Neural crest cell (in vitro differentiated cells): Measurements from ENCODE around the gene ADAT2. TPM values are rescaled to one million over a fixed set of nuclear protein-coding genes. Genes with fewer than 3 reads are reported as not detected.

Source experiments
- DNase-seq: peaks from one replicate; pipeline ENCODE4 v3.0.0; 2021; ENCODE audit warnings: low read depth, mixed read lengths, low spot score
- H3K27ac Mint-ChIP-seq: one replicate; pipeline ENCODE4 v1.8.0; 2021; ENCODE audit warnings: mild to moderate bottlenecking, mixed read lengths; ENCODE audit not compliant: unreplicated experiment
- H3K27me3 Mint-ChIP-seq: 2 replicates; pipeline ENCODE4 v1.8.0; 2021; ENCODE audit warnings: low read depth, mild to moderate bottlenecking, mixed read lengths
- H3K36me3 Mint-ChIP-seq: 2 replicates; pipeline ENCODE4 v1.8.0; 2021; ENCODE audit warnings: low read depth, mild to moderate bottlenecking, mixed read lengths
- H3K4me1 Mint-ChIP-seq: 2 replicates; pipeline ENCODE4 v1.8.0; 2021; ENCODE audit warnings: mixed read lengths
- H3K4me3 Mint-ChIP-seq: one replicate; pipeline ENCODE4 v1.8.0; 2021; ENCODE audit warnings: mild to moderate bottlenecking, mixed read lengths
- H3K9me3 Mint-ChIP-seq: 2 replicates; pipeline ENCODE4 v1.8.0; 2021; ENCODE audit warnings: mixed read lengths
- total RNA-seq: library from RNA; stranded (reverse); gene quantifications from 2 replicates; pipeline ENCODE4 v1.2.1, GENCODE V29; 2021
- TF ChIP-seq, protein P1 (sequence below): fragments of 200-600 bp; sonication (generic); conservative IDR thresholded peaks from 2 replicates; pipeline ENCODE4 v1.5.0; 2021; ENCODE audit warnings: antibody characterized with exemption, mild to moderate bottlenecking

The ADAT2 gene
- total RNA-seq, 1 donor from 2014 or later = 10.1 TPM

DNA sequence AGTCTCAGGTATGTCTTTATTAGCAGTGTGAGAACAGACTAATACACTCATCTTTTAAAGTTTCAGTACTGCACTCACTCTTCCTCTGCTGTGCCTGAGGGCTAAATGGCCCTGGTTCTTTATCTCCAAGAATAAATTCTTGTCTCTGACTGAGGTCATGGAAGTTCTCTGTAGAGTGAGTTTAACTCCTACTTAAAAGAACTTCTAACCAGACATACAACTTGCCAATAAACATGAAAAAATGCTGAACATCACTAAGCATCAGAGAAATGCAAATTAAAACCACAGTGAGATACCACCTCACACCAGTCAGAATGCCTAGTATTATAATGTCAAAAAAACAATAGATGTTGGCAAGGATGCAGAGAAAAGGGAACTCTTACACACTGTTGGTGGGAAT is 73.6 kb downstream of the ADAT2 start:
- H3K36me3 Mint-ChIP-seq = peaks cover 4% of the 10 kb centered on the region
- TF ChIP-seq, protein P1, sequence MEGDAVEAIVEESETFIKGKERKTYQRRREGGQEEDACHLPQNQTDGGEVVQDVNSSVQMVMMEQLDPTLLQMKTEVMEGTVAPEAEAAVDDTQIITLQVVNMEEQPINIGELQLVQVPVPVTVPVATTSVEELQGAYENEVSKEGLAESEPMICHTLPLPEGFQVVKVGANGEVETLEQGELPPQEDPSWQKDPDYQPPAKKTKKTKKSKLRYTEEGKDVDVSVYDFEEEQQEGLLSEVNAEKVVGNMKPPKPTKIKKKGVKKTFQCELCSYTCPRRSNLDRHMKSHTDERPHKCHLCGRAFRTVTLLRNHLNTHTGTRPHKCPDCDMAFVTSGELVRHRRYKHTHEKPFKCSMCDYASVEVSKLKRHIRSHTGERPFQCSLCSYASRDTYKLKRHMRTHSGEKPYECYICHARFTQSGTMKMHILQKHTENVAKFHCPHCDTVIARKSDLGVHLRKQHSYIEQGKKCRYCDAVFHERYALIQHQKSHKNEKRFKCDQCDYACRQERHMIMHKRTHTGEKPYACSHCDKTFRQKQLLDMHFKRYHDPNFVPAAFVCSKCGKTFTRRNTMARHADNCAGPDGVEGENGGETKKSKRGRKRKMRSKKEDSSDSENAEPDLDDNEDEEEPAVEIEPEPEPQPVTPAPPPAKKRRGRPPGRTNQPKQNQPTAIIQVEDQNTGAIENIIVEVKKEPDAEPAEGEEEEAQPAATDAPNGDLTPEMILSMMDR = no peak
- H3K4me1 Mint-ChIP-seq = no peaks in the 10 kb centered on the region
- no peak overlapping the region for H3K27ac Mint-ChIP-seq
- H3K27me3 Mint-ChIP-seq = no peaks in the 10 kb centered on the region
- no peak overlapping the region for H3K4me3 Mint-ChIP-seq
- DNase-seq = no peak
- H3K9me3 Mint-ChIP-seq = no peaks in the 10 kb centered on the region

DNA sequence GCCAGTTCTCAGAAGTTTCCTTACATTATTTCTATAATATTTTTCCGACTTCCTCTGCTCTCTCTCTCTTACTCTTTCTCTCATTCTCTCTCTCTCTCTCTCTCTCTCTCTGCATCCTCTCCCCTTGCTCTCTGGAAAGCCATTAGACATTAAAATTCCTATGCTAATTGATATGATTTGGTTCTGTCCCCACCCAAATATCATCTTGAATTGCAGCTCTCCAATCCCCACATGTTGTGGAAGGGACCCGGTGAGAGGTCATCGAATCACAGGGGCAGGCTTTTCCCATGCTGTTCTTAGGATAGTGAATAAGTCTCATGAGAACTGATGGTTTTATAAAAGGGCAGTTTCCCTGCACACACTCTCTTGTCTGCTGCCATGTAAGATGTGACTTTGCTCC is 74.1 kb downstream of the ADAT2 start:
- Mint-ChIP-seq H3K4me1 (no peaks in the 10 kb centered on the region), H3K27me3 (no peaks in the 10 kb centered on the region), H3K4me3 (no peak overlapping the region), H3K9me3 (no peaks in the 10 kb centered on the region), H3K27ac (no peak overlapping the region), H3K36me3 (peaks cover 4% of the 10 kb centered on the region)
- no peak for DNase-seq
- TF ChIP-seq, protein P1 = no peak

DNA sequence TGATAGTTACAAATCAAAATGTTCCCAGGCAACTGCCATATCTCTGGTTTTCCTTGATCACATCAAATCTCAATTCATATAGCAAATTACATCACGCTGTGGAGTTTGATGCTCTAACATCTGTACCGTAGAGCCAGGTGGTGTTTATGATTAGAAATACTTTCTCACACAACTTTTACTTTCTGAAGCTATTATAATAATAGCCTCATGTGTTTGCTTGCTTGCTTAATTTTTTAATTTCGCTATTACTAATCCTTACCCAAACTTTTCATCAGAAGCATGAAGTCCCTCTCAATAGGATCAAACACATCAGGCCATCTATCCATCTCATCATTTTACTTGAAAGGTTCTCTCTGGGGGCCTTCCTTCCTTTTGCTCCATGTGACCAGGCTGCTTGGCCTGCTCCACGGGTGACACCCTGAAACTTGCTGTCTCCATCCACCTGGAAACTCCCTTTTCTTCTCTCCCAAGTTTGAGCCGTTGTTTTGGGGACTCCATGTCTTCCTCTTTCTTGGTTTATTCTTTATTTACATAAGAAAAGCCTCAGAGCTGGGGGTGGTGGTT is 75.4 kb downstream of the ADAT2 start:
- H3K27me3 Mint-ChIP-seq = no peaks in the 10 kb centered on the region
- TF ChIP-seq, protein P1 = no peak
- peaks cover 4% of the 10 kb centered on the region for H3K36me3 Mint-ChIP-seq
- DNase-seq = no peak
- H3K27ac Mint-ChIP-seq = no peak overlapping the region
- H3K4me1 Mint-ChIP-seq = no peaks in the 10 kb centered on the region
- no peak overlapping the region for H3K4me3 Mint-ChIP-seq
- no peaks in the 10 kb centered on the region for H3K9me3 Mint-ChIP-seq

DNA sequence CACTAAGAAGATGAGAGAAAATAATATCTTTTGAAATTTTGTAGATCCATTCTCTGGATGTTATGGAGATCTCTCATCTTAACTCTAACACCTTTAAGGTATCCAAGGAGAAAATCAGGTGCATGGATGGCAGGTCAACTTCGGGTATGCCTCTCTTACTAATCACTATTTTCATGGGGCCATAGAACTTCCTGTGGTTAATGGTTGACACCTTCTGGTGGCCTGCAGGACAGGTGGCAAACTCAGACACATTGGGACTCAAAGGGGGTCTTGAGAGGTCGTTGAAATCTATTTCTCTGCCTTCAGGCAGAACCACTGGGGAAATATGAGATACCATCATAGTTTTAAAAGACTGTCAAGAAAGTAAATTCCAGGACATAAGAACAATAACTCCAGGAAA is 76.5 kb downstream of the ADAT2 start:
- TF ChIP-seq, protein P1 = no peak
- no peak overlapping the region for H3K4me3 Mint-ChIP-seq
- H3K36me3 Mint-ChIP-seq = peaks cover 4% of the 10 kb centered on the region
- no peaks in the 10 kb centered on the region for H3K9me3 Mint-ChIP-seq
- DNase-seq = no peak
- no peaks in the 10 kb centered on the region for H3K27me3 Mint-ChIP-seq
- no peaks in the 10 kb centered on the region for H3K4me1 Mint-ChIP-seq
- peak overlapping the region; percentile 76 for H3K27ac Mint-ChIP-seq

Other genes with a start within 250 kb of the ADAT2 start
- gene PEX3, start 110 bp upstream of the ADAT2 start, total RNA-seq = 12.1 and 12.6 TPM in 2 replicates
- gene FUCA2, start 61.0 kb upstream of the ADAT2 start, total RNA-seq = 48.9 and 52.3 TPM in 2 replicates
- 15.1 and 17.9 TPM in 2 replicates for gene PHACTR2, start 227.3 kb upstream of the ADAT2 start, total RNA-seq